Measurements from ENCODE around the gene ENAH.

ENAH gene

GRCh38 chr1:225448146-225448805 lies 204.6 kb downstream of the ENAH start:
- no peak overlapping the region for H3K27ac ChIP-seq
- no peaks in the 10 kb centered on the region for H4K20me1 ChIP-seq (ENCODE audit: insufficient read depth)
- no peak overlapping the region for H3K4me2 ChIP-seq
- no peaks in the 10 kb centered on the region for H3K27me3 ChIP-seq (ENCODE audit: insufficient read depth, low read depth)
- H3K4me1 ChIP-seq (ENCODE audit: low read depth, poor library complexity, severe bottlenecking) = peaks cover 9% of the 10 kb centered on the region
- H3K36me3 ChIP-seq (ENCODE audit: insufficient read depth) = no peaks in the 10 kb centered on the region
- no peak overlapping the region for H2AFZ ChIP-seq (ENCODE audit: low read depth)
- H3K79me2 ChIP-seq (ENCODE audit: insufficient read depth, low read depth) = no peaks in the 10 kb centered on the region
- H3K9ac ChIP-seq = no peak overlapping the region
- no peak overlapping the region for H3K4me3 ChIP-seq (IDR thresholded peaks at IDR 0.05; ENCODE audit: insufficient read depth, low read depth, low read length)
- TF ChIP-seq, protein P1, sequence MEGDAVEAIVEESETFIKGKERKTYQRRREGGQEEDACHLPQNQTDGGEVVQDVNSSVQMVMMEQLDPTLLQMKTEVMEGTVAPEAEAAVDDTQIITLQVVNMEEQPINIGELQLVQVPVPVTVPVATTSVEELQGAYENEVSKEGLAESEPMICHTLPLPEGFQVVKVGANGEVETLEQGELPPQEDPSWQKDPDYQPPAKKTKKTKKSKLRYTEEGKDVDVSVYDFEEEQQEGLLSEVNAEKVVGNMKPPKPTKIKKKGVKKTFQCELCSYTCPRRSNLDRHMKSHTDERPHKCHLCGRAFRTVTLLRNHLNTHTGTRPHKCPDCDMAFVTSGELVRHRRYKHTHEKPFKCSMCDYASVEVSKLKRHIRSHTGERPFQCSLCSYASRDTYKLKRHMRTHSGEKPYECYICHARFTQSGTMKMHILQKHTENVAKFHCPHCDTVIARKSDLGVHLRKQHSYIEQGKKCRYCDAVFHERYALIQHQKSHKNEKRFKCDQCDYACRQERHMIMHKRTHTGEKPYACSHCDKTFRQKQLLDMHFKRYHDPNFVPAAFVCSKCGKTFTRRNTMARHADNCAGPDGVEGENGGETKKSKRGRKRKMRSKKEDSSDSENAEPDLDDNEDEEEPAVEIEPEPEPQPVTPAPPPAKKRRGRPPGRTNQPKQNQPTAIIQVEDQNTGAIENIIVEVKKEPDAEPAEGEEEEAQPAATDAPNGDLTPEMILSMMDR (conservative IDR thresholded peaks at IDR 0.05; ENCODE audit: low read depth, low read length) = no peak

- Histone ChIP-seq H3K4me3 (IDR thresholded peaks at IDR 0.05; ENCODE audit: insufficient read depth, low read depth, low read length) (no peak overlapping the region), H2AFZ (ENCODE audit: low read depth) (no peak overlapping the region), H3K4me1 (ENCODE audit: low read depth, poor library complexity, severe bottlenecking) (peaks cover 9% of the 10 kb centered on the region), H3K4me2 (no peak overlapping the region), H3K36me3 (ENCODE audit: insufficient read depth) (no peaks in the 10 kb centered on the region), H3K27me3 (ENCODE audit: insufficient read depth, low read depth) (no peaks in the 10 kb centered on the region), H3K27ac (no peak overlapping the region), H3K79me2 (ENCODE audit: insufficient read depth, low read depth) (no peaks in the 10 kb centered on the region), H4K20me1 (ENCODE audit: insufficient read depth) (no peaks in the 10 kb centered on the region), H3K9ac (no peak overlapping the region)
- TF ChIP-seq, protein P1 (conservative IDR thresholded peaks at IDR 0.05; ENCODE audit: low read depth, low read length) = no peak
Observed at GRCh38 chr1:225447650-225448089, 205.3 kb downstream of the ENAH start.

DNA sequence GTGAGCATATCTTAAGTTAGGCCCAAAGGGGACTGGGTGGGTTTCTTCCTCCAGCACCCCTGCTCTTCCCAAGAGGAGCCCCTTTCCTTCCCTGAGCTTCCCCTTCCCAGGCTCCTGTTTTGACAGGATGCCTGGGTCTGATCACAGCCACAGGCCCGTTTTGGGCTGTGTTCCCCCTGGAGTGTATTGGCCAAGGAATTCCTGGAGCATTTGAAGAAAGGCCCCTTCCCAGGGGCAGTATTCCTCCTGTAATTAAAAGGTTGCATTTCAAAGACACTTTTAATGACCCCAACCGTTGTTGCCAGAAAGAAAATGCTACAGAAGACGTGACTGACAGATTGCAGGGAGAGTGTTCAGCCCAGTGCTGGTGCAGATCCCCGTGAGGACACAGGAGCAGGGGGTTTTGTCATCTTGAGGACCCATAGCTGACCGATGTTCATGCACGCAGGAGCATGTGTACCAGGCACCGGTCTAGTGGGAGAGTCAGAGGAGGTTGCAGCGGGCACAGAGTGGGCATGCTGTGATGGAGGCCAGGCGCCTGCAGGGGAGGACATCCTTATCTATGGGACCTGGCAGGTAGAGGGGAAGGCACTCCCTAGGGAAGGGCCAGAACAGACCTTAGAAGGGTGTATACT lies 205.8 kb downstream of the ENAH start:
- H3K4me3 ChIP-seq (IDR thresholded peaks at IDR 0.05; ENCODE audit: insufficient read depth, low read depth, low read length) = no peak overlapping the region
- no peak overlapping the region for H3K9ac ChIP-seq
- H2AFZ ChIP-seq (ENCODE audit: low read depth) = no peak overlapping the region
- H3K27me3 ChIP-seq (ENCODE audit: insufficient read depth, low read depth) = no peaks in the 10 kb centered on the region
- H3K27ac ChIP-seq = no peak overlapping the region
- no peaks in the 10 kb centered on the region for H4K20me1 ChIP-seq (ENCODE audit: insufficient read depth)
- H3K4me2 ChIP-seq = no peak overlapping the region
- H3K36me3 ChIP-seq (ENCODE audit: insufficient read depth) = no peaks in the 10 kb centered on the region
- no peaks in the 10 kb centered on the region for H3K79me2 ChIP-seq (ENCODE audit: insufficient read depth, low read depth)
- TF ChIP-seq, protein P1 (conservative IDR thresholded peaks at IDR 0.05; ENCODE audit: low read depth, low read length) = no peak
- H3K4me1 ChIP-seq (ENCODE audit: low read depth, poor library complexity, severe bottlenecking) = peaks cover 12% of the 10 kb centered on the region

DNA sequence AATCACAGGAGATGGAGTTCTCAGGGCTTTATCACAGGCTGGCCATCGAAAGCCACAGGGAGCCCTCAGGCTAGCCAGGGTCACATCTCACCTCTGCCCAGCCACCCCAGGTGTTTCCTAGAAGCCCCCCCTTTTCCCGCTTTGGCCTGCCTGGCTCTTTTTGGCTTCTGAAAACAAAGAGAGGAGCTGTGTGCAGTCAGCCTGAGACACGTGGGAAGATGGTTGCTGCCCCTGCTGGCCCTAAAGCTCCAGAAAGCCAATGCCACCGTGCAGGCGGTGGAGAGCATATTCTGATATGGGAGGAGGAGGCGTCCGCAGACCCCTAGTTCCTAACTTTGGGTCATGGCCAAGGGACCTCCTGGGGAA lies 206.3 kb downstream of the ENAH start:
- no peak overlapping the region for H3K27ac ChIP-seq
- no peak overlapping the region for H2AFZ ChIP-seq (ENCODE audit: low read depth)
- no peaks in the 10 kb centered on the region for H4K20me1 ChIP-seq (ENCODE audit: insufficient read depth)
- no peak overlapping the region for H3K4me2 ChIP-seq
- H3K4me3 ChIP-seq (IDR thresholded peaks at IDR 0.05; ENCODE audit: insufficient read depth, low read depth, low read length) = no peak overlapping the region
- TF ChIP-seq, protein P1 (conservative IDR thresholded peaks at IDR 0.05; ENCODE audit: low read depth, low read length) = no peak
- H3K36me3 ChIP-seq (ENCODE audit: insufficient read depth) = no peaks in the 10 kb centered on the region
- H3K27me3 ChIP-seq (ENCODE audit: insufficient read depth, low read depth) = no peaks in the 10 kb centered on the region
- peaks cover 18% of the 10 kb centered on the region for H3K4me1 ChIP-seq (ENCODE audit: low read depth, poor library complexity, severe bottlenecking)
- H3K79me2 ChIP-seq (ENCODE audit: insufficient read depth, low read depth) = no peaks in the 10 kb centered on the region
- H3K9ac ChIP-seq = no peak overlapping the region

All from KMS-11 (cell line).